Midbrain (tissue), 1 donor: ENCODE data around the gene UNC80.
A peak's percentile ranks its signal among the peaks of the same experiment; 100 is the strongest.
"Not testable (repeated sequence)": the region's sequence is repeated elsewhere in the genome, so short reads cannot be mapped to it uniquely, and the experiment has no call there.

Experiments used
- DNase-seq: peaks from one replicate; lab custom pipeline; 2025; lab: John Stamatoyannopoulos, UW

Gene UNC80

GRCh38 chr2:209771474-209772289 is at the start of gene UNC80:
Gene UNC80, plus strand, starts transcription at chr2:209771832. Its CDS starts 241 bp downstream, at chr2:209772073.
- DNase-seq, result peak; percentile 76

- DNase-seq, result no peak
Observed at GRCh38 chr2:209726311-209726710, 45.3 kb upstream of the UNC80 start.

DNA sequence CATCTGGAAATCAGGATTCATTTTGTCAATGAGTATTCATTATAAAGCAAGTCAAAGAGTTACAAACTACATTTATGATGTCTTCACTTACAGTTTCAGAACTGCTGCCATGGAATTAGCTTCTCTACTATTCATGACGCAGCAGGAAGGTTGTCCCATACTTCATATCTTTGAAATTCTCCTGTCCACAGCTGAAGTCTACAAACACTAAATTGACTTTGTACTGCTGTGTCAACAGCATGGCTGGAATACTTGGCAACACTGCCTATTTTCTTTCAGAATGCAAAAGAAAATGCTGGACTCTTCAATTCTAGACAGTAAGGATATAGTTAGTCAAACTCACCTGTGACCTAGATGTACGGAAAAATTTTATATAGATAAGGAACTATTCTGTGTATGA is 44.6 kb upstream of the UNC80 start:
- DNase-seq, result no peak

- no peak for DNase-seq
Observed at GRCh38 chr2:209734805-209735204, 36.8 kb upstream of the UNC80 start.

DNA sequence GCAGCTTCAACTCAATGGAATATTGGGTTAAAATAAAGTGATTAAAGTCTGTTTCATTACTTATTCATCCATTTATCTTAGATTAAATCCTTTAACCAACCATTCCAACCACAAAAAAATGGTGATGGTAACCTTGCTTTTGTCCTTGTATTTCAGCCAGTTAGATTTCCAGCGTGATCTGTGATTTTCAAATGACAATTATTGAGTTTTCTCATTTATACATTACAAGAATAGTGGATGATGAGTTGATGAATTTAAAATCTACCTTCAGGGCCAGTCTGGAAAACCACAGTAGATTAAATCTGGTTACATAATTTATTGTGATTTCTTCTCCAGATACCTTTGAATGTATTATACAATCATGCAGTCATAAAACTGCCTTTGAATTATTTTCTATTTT is 29.7 kb upstream of the UNC80 start:
- DNase-seq, result no peak

DNA sequence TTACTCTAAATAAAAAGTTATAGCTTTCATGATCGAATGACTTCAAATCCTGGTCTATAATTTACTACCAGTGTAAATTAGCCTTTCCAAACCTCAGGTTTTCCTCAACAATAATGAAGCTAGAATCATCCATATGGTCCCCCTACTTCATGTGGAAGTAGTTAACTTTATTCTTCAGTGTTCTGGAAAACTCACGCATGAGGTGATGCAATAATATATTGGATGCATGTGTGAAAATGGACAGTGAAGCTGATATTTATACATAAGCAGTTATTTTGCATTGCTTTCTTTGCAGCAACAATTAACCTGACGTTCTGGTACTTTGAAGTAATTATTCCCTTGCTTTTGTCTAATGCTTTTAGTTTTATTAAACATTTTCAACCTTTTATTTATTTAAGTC is 18.6 kb upstream of the UNC80 start:
- no peak for DNase-seq

DNA sequence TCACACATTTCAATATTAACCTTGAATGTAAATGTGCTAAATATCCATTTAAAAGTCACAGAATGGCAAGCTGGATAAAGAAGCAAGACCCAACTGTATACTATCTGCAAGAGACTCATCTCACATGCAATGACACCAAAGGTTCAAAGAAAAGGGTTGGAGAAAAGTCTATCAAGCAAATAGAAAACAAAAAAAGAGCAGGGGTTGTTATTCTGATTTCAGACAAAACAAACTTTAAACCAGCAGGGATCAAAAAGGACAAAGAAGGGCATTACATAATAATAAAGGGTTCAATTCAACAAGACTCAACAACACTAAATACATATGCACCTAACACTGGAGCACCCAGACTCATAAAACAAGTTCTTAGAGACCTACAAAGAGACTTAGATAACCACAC is 14.5 kb upstream of the UNC80 start:
- no peak for DNase-seq

DNA sequence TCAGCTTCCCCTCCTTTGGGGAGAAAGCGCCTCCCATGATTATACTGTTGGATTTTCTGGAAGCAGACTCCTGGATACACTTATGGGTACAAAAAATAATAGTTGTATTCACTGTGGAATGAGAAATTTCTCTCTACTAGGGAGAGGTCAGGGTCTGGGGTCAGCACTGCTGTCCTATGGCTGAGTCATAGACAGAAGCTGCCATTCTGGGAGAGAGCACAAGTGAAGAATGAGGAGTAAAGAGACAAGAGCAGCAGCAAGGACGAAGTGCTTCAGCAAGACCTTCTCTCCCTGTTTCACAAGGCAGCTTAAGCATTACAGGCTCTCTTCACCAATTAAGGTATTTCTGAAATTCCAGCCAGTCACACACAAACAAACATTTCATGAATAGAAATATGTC is 10.1 kb upstream of the UNC80 start:
- DNase-seq, result no peak

DNA sequence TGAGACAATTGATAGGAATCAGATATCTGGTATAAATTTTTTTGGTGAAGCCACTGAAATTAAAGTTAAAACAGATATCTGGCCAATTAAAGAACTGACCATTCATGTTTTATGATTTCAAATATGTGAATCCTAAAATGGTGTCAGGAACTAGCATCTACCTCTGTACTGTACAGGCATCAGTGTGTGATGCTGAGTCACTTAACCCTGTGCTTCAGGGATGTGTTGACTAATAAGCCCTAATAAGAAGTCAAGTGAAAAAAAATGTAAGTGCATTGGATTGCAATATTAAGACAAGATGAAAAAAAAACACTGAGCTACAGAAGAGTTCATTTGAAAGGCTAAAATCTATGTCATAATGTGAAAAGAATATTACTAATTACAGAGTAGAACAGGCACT is 9.1 kb upstream of the UNC80 start:
- DNase-seq, result no peak

DNA sequence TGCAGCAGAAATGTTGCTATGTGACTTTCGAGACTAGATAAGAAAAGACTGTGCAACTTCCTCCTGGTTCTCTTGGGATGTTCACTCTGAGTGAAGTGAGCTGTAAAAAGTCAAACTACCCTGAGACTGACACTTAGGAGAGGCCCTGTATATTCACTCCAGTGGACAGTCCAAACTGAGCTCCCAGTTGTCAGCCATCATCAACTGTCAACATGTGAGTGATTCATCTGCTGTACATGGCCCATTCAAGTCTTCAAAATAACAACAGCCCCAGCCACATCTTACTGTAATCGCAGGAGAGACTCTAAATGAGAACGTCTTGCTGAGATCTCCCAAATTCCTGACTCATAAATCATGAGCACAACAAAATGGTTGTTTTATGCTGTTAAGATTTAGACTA is 8.5 kb upstream of the UNC80 start:
- DNase-seq, result no peak

DNA sequence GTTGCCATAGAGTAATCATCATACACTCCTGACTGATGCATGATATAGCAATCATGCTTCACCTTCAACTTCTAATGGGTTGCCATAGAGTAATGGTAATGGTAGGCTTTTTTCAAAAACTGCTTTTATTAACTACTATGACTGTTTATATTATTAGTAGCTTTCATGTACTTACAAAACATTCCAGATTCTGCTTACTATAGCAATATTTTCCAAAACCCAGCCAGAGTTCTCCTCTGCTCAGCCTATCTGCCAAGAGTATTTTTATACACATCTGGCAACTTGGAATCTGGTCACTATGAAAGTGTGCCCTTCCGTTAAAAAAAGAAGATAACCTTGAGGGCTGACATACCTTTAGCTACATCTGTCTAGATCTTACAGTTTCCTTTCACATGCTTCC is 5.0 kb upstream of the UNC80 start:
- DNase-seq, result no peak

DNA sequence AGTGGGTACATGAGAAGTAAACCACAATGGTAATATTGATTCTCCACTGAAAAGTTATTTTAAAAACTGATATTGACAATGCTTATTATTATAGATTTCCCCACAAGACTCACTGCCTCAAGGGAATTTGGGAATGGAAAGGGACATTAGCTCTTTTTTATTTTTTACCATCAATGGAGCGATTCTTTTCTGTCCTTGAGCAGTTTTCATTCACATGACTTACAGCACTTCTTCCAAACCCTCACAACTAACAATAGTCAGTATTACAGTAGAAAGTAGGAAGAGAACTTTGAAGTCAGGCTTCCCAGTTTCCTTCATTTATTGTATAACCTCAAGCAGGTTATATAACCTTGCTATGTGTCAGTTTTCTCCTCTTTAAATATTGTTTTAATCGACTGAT is 4.3 kb upstream of the UNC80 start:
- DNase-seq, result no peak

GRCh38 chr2:209768557-209768956 is 3.1 kb upstream of the UNC80 start:
- no peak for DNase-seq

DNA sequence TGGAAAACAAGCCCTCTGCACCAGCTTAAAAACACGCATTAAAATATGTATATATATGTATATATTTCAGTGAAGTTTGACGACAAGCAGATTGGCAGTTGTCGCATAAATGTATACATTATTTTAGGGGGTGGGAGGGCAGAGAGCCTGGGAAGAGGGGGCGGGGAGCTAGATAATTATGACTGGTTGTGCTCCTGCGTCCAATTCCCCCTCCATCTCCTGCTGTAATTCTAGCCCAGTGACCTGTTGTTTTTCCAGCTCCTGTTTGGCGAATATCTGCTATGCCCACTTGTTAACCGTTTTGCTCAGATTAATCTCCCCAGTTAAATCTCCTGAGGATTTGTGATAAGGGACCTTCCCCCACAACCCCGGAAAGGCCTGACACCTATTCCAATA is 656 bp downstream of the UNC80 start:
- peak; percentile 14 for DNase-seq

GRCh38 chr2:209773377-209773776 is 1.7 kb downstream of the UNC80 start:
- no peak for DNase-seq

DNA sequence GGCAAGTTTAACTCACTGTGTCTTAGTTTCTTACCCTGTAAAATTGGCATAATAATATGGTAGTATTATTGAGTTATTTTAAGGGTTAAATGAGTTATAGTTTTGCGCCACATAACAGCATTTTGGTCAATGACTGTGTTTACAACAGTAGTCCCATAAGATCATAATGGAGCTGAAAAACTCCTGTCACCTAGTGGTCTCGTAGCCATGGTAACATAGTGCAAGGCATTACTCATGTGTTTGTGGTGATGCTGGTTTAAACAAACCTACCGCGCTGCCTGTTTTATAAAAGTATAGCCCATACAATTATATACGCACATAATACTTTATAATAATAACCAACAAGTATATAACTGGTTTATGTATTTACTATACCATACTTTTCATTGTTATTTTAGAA is 15.8 kb downstream of the UNC80 start:
- no peak for DNase-seq

DNA sequence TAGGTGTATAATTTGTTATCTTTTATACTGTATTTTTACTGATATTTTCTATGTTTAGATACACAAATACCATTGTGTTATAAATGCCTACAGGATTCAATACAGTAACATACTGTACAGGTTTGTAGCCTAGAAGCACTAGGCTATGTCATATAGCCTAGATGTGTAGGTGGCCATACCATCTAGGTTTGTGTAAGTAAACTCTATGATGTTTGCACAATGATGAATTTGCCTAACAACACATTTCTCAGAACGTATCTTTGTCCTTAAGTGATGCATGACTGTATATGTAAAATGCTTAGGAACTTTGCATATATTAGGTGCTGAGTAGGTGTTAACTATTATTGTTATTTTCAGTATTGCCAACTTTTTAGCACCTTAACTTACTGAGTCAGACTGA is 17.3 kb downstream of the UNC80 start:
- DNase-seq, result no peak

DNA sequence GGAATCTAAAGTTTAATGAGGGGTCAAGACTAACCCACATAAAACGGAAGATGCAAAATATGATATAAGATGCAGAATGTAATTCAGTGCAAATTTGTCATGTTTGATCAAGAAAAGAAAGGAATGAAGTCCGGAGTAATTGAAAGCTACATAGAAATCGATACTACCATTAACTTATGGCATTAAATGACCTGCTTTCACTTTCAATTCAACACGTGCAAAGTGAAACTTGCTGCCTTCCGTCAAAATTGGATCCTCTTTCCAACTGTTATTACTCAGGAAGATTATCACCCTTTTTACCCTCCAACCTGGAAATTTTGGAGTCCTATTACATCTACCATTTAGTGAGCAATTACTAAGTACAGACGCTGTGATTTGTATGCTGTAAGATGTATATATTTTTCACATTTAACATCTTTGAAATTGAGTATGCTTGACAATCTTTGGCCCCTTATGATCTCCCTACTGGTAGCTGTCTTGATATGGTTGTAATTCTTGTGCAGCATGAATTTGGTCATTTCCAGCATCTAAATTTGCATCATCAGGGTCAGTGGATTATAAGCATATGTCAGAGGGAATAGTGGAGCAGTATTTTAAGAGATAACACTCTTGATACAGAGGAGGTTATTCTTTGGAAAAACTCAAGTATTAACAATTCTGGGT is 18.6 kb downstream of the UNC80 start:
- no peak for DNase-seq

DNA sequence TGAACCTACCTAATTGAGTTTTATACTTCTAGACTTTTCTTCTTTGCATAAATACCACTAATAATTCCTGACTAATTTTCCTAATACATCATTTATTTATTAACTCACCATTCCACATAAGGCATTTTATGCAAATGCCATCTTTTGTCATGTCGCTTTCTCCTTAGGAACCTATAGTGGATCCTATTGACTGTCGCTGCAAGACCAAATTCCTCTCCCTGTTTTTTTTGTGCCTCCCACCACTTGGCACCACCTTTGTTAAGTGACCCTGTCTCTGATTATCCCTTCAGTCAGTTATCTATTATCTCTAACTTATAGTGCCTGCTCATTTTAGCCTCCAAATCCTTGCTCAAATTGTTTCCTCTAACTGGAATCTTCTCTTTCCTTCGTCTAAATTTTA is 19.5 kb downstream of the UNC80 start:
- DNase-seq, result no peak

DNA sequence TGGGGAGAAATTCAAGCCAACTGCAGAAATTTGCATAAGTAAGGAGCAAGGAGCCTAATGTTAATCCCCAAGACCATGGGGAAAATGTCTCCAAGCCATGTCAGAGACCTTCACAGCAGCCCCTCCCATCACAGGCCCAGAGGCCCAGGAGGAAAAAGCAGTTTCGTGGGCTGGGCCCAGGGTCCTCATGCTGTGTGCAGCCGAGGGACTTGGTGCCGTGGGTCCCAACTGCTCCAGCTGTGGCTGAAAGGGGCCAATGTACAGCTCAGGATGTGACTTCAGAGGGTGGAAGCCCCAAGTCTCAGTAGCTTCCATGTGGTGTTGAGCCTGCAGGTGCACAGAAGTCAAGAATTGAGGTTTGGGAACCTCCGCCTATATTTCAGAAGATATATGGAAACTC is 23.8 kb downstream of the UNC80 start:
- not testable (repeated sequence) for DNase-seq

DNA sequence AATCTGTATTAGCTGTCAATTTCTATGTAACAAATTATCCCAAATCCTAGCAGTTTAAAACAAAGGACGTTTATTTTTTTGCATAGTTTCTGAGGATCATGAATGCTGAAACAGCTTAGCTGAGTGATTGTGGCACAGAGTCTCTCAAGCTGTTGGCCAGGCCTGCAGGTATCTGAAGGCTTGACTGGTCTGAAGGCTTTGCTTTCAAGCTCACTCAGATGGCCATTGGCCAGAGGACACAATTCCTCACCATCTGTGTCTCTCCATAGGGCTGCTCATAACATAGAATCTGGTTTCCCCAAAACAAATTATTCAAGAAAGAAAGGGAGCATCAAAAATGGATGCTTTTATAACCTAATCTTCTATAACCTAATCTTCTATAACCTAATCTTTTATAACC is 33.7 kb downstream of the UNC80 start:
- no peak for DNase-seq

GRCh38 chr2:209806318-209806717 is 34.7 kb downstream of the UNC80 start:
- DNase-seq, result no peak

GRCh38 chr2:209808521-209808920 is 36.9 kb downstream of the UNC80 start:
- DNase-seq, result no peak

DNA sequence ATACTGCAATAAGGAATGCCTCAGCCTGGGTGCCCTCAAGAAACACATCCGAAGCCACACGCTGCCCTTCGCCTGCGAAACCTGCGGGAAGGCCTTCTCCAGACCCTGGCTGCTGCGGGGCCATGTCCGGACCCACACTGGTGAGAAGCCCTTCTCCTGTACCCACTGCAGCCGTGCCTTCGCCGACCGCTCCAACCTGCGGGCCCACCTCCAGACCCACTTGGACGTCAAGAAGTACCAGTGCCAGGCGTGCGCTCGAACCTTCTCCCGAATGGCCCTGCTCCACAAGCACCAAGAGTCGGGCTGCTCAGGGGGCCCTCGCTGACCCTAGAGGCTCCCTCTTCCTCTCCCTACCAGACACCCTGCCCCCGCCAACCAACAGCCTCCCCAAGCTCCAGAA is 37.6 kb downstream of the UNC80 start:
- no peak for DNase-seq
